CD14-positive monocyte (primary cell): ENCODE data around the gene CYTL1. TPM values are rescaled to one million over a fixed set of nuclear protein-coding genes. Genes with fewer than 3 reads are reported as not detected.
"Not testable (repeated sequence)": the region's sequence is repeated elsewhere in the genome, so short reads cannot be mapped to it uniquely, and the experiment has no call there.

Source experiments
- DNase-seq, 3 donors: peaks; one replicate each; pipeline ENCODE4 v3.0.0-alpha.2; 2011 to 2022
- H2AFZ ChIP-seq: 2 replicates; pipeline ENCODE4 v1.6.0; 2012; ENCODE audit warnings: mild to moderate bottlenecking, low read depth, low read length, inconsistent platforms; ENCODE audit not compliant: insufficient read depth, poor library complexity, severe bottlenecking
- H3K27ac ChIP-seq, 2 donors: 1 replicate in 1 of 2; 2 replicates in 1 of 2; pipeline ENCODE4 v1.5.1; 2012 to 2013; ENCODE audit warnings: low read length in 2 of 2, control low read depth in 1 of 2, inconsistent platforms in 1 of 2, low read depth in 1 of 2, mild to moderate bottlenecking in 1 of 2
- H3K27me3 ChIP-seq, 2 donors: one replicate each; pipeline versions ENCODE4 v1.6.0 to v1.6.1; 2011 to 2013; ENCODE audit warnings: low read length in 2 of 2; ENCODE audit not compliant: control insufficient read depth in 2 of 2, insufficient read depth in 2 of 2
- H3K36me3 ChIP-seq, 2 donors: replicated peaks in 1 of 2; 1 replicate in 1 of 2; 2 replicates in 1 of 2; pipeline versions ENCODE4 v1.5.1 to v1.6.1; 2012 to 2013; ENCODE audit warnings: low read length in 2 of 2, control low read depth in 1 of 2, inconsistent platforms in 1 of 2, mild to moderate bottlenecking in 1 of 2; ENCODE audit not compliant: insufficient read depth in 2 of 2, control insufficient read depth in 1 of 2
- H3K4me1 ChIP-seq, 2 donors: 1 replicate in 1 of 2; 2 replicates in 1 of 2; pipeline versions ENCODE4 v1.5.1 to v1.6.1; 2012 to 2013; ENCODE audit warnings: low read length in 2 of 2, control low read depth in 1 of 2, inconsistent platforms in 1 of 2, mild to moderate bottlenecking in 1 of 2, moderate library complexity in 1 of 2; ENCODE audit not compliant: insufficient read depth in 2 of 2, control insufficient read depth in 1 of 2
- H3K4me2 ChIP-seq: replicated peaks from 2 replicates; pipeline ENCODE3; 2012; ENCODE audit warnings: low read length, moderate library complexity, mild to moderate bottlenecking; ENCODE audit not compliant: poor library complexity, severe bottlenecking; ENCODE audit errors: extremely low read depth
- H3K4me3 ChIP-seq, 3 experiments: fragments of 200-600 bp in 1 of 3; sonication (generic) in 1 of 3; replicated peaks in 1 of 3; 1 replicate in 2 of 3; 2 replicates in 1 of 3; pipeline ENCODE4 v1.5.1; 2011 to 2013; ENCODE audit warnings: low read length in 3 of 3, mild to moderate bottlenecking in 3 of 3, control low read depth in 2 of 3, low read depth in 2 of 3, inconsistent platforms in 1 of 3, moderate library complexity in 1 of 3
- H3K79me2 ChIP-seq: 2 replicates; pipeline ENCODE4 v1.6.0; 2012; ENCODE audit warnings: mild to moderate bottlenecking, control low read depth, inconsistent platforms, low read length, moderate library complexity; ENCODE audit not compliant: insufficient read depth
- H3K9ac ChIP-seq: 2 replicates; pipeline ENCODE4 v1.6.0; 2017; ENCODE audit warnings: low read length, mild to moderate bottlenecking; ENCODE audit not compliant: insufficient read depth, poor library complexity, severe bottlenecking
- H3K9me3 ChIP-seq, 2 donors: replicated peaks in 1 of 2; 1 replicate in 1 of 2; 2 replicates in 1 of 2; pipeline versions ENCODE4 v1.5.1 to v1.6.1; 2012 to 2013; ENCODE audit warnings: low read length in 2 of 2, control low read depth in 1 of 2; ENCODE audit not compliant: control insufficient read depth in 1 of 2, insufficient read depth in 1 of 2
- H4K20me1 ChIP-seq: 2 replicates; pipeline ENCODE4 v1.6.0; 2012; ENCODE audit warnings: mild to moderate bottlenecking, low read length, control low read depth, moderate library complexity; ENCODE audit not compliant: insufficient read depth
- H3K27ac Mint-ChIP-seq, 7 donors: one replicate each; pipeline ENCODE4 v1.8.0; 2020; ENCODE audit warnings: mild to moderate bottlenecking in 7 of 7, mixed read lengths in 7 of 7, moderate library complexity in 6 of 7, inconsistent platforms in 2 of 7
- H3K27me3 Mint-ChIP-seq, 3 donors: one replicate each; pipeline ENCODE4 v1.8.0; 2021 to 2022; ENCODE audit warnings: low read depth in 3 of 3, mild to moderate bottlenecking in 3 of 3, mixed read lengths in 3 of 3, moderate library complexity in 3 of 3, inconsistent platforms in 1 of 3
- H3K36me3 Mint-ChIP-seq, 2 donors: one replicate each; pipeline ENCODE4 v1.8.0; 2020; ENCODE audit warnings: mixed read lengths in 2 of 2, inconsistent platforms in 1 of 2, mild to moderate bottlenecking in 1 of 2
- H3K4me1 Mint-ChIP-seq: one replicate; pipeline ENCODE4 v1.8.0; 2020; ENCODE audit warnings: mild to moderate bottlenecking, mixed read lengths
- H3K4me3 Mint-ChIP-seq, 2 donors: one replicate each; pipeline ENCODE4 v1.8.0; 2020; ENCODE audit warnings: mild to moderate bottlenecking in 2 of 2, mixed read lengths in 2 of 2, moderate library complexity in 1 of 2
- H3K9me3 Mint-ChIP-seq, 7 donors: one replicate each; pipeline ENCODE4 v1.8.0; 2020 to 2022; ENCODE audit warnings: mixed read lengths in 7 of 7, mild to moderate bottlenecking in 6 of 7, moderate library complexity in 6 of 7, inconsistent platforms in 2 of 7
- WGBS: methylation state at CpG from one replicate; pipeline ENCODE4 v1.1.5; 2013; ENCODE audit warnings: missing lambda C conversion rate; ENCODE audit not compliant: insufficient coverage; 5-methylcytosine and 5-hydroxymethylcytosine counted together
- intact Hi-C, 2 donors: fragments of 100-400 bp; cut with micrococcal nuclease; formaldehyde crosslinking; loops; one replicate each; pipeline versions ENCODE4 v1.15.0 to v1.15.1; 2023
- polyA plus RNA-seq, 3 donors: library from polyadenylated mRNA; depleted of rRNA in 1 of 3; unstranded in 2 of 3; stranded (reverse) in 1 of 3; fragments of 300-500 nt in 2 of 3; fragments of >200 nt in 1 of 3; fragmentation: Illumina TruSeq in 2 of 3; gene quantifications; 1 replicate in 2 of 3; 2 replicates in 1 of 3; pipeline ENCODE4 v1.2.3, GENCODE V29; 2012 to 2021
- TF ChIP-seq, protein P1 (sequence below): fragments of 200-600 bp; IDR thresholded peaks from one replicate; pipeline ENCODE4 v1.8.0; 2022; ENCODE audit warnings: antibody characterized with exemption, mild to moderate bottlenecking

Gene CYTL1
- polyA plus RNA-seq, 3 donors = 0.32 to 0.56 TPM; not detected in 1

DNA sequence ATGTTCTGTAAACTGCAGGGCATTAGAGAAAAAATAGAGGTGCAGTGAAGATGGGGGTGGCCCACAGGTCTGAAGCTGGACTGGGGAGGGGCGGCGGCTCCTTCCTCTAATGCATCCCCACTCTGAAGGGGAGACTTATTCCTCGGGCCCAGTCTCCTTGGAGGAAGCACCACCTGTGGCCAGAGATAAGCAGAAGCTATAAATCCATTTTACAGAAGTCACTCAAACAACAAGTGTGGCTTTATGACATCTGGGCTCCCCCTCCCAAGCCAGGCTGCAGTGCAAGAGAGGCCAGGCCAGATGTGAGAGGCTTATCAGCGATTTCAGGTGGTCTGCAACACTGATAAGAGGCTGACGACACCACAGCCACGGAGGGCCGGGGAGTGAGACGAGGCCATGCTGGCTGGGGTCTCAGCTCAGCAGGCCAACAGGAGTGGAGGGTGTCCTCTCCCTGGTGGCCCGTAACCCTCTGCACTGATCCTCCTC is 15.8 kb downstream of the CYTL1 start:
- Mint-ChIP-seq H3K9me3 (no peaks in the 10 kb centered on the region), H3K36me3 (no peaks in the 10 kb centered on the region), H3K4me1 (peaks cover 2% of the 10 kb centered on the region), H3K27me3 (peaks cover 7 to 12% (median 11%) of the 10 kb centered on the region in 3 donors), H3K27ac (no peak overlapping the region), H3K4me3 (no peak overlapping the region)
- WGBS = 29% methylated on average over 7 of the region's 9 CpGs
- Histone ChIP-seq H2AFZ (no peak overlapping the region), H3K27me3 (no peaks in the 10 kb centered on the region), H3K79me2 (no peaks in the 10 kb centered on the region), H4K20me1 (no peaks in the 10 kb centered on the region), H3K4me2 (no peak overlapping the region), H3K9ac (no peak overlapping the region), H3K36me3 (no peaks in the 10 kb centered on the region), H3K4me3 (no peak overlapping the region), H3K27ac (no peak overlapping the region), H3K4me1 (no peaks in the 10 kb centered on the region), H3K9me3 (no peaks in the 10 kb centered on the region)
- TF ChIP-seq, protein P1, sequence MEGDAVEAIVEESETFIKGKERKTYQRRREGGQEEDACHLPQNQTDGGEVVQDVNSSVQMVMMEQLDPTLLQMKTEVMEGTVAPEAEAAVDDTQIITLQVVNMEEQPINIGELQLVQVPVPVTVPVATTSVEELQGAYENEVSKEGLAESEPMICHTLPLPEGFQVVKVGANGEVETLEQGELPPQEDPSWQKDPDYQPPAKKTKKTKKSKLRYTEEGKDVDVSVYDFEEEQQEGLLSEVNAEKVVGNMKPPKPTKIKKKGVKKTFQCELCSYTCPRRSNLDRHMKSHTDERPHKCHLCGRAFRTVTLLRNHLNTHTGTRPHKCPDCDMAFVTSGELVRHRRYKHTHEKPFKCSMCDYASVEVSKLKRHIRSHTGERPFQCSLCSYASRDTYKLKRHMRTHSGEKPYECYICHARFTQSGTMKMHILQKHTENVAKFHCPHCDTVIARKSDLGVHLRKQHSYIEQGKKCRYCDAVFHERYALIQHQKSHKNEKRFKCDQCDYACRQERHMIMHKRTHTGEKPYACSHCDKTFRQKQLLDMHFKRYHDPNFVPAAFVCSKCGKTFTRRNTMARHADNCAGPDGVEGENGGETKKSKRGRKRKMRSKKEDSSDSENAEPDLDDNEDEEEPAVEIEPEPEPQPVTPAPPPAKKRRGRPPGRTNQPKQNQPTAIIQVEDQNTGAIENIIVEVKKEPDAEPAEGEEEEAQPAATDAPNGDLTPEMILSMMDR = no peak
- DNase-seq = no peak
- intact Hi-C loops = no loop called here

DNA sequence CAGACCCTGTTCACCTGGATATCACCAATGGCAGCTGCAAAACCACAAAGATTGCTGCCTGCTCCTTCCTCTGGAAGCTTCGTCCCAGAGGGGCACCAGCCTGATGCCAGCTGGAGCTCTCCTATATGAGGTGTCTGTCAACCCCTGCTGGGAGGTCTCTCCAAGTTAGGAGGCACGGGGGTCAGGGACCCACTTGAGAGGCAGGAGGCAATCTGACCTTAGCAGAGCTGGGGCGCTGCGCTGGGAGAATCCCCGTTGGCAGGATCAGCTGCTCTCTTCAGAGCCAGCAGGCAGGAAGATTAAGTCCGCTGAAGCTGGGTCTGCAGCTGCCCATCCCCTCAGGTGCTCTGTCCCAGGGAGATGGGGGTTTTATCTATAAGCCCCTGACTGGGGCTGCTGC is 17.6 kb downstream of the CYTL1 start:
- H3K27me3 Mint-ChIP-seq = peaks cover 7 to 11% (median 11%) of the 10 kb centered on the region in 3 donors
- H3K79me2 ChIP-seq, H3K9me3 ChIP-seq, H3K36me3 ChIP-seq, H2AFZ ChIP-seq, H3K27me3 ChIP-seq, H3K27ac ChIP-seq, H4K20me1 ChIP-seq, H3K9me3 Mint-ChIP-seq, H3K4me2 ChIP-seq, H3K4me1 Mint-ChIP-seq, H3K9ac ChIP-seq, H3K27ac Mint-ChIP-seq, H3K4me3 ChIP-seq, H3K36me3 Mint-ChIP-seq, H3K4me3 Mint-ChIP-seq, H3K4me1 ChIP-seq, DNase-seq, intact Hi-C loops: not testable (repeated sequence)
- WGBS = 89% methylated on average over 6 of the region's 6 CpGs

DNA sequence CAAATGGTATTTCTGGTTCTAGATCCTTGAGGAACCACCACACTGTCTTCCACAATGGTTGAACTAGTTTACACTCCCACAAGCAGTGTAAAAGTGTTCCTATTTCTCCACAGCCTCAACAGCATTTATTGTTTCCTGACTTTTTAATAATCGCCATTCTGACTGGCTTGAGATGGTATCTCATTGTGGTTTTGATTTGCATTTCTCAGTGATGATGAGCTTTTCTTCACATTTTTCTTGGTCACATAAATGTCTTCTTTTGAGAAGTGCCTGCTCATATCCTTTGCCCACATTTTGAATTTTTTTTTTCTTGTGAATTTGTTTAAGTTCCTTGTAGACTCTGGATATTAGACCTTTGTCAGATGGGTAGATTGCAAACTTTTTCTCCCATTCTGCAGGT is 22.3 kb downstream of the CYTL1 start:
- no CpG with 5 or more reads among the region's 1 CpG for WGBS
- DNase-seq, H3K27ac Mint-ChIP-seq: not testable (repeated sequence)

More for the DNA sequence above, 22.3 kb downstream of the CYTL1 start:
- H3K9ac ChIP-seq, H3K27ac ChIP-seq, H3K9me3 ChIP-seq, H3K27me3 ChIP-seq, H3K4me3 ChIP-seq, H4K20me1 ChIP-seq, H3K79me2 ChIP-seq, H3K36me3 Mint-ChIP-seq, H3K4me3 Mint-ChIP-seq, H2AFZ ChIP-seq, H3K27me3 Mint-ChIP-seq, H3K4me2 ChIP-seq, H3K4me1 Mint-ChIP-seq, H3K9me3 Mint-ChIP-seq, H3K36me3 ChIP-seq, H3K4me1 ChIP-seq: not testable (repeated sequence)
- intact Hi-C loops = loop anchor here in 1 of 2 donors (10.0 kb wide), 1 partner anchor 248 kb away; no protein-coding TSS in a partner anchor
